CD4-positive, alpha-beta memory T cell (primary cell): ENCODE data around the gene MMP17. TPM values are rescaled to one million over a fixed set of nuclear protein-coding genes. Genes with fewer than 3 reads are reported as not detected.

Source experiments
- CTCF ChIA-PET: fragments of 350-600 bp; sonication (Branson Sonifier 250); formaldehyde crosslinking; loops from one replicate; lab custom pipeline; 2021; ENCODE audit warnings: inconsistent platforms; ENCODE audit not compliant: partially characterized antibody; lab: Charles Lee
- POLR2A ChIA-PET: fragments of 350-600 bp; sonication (Branson Sonifier 250); formaldehyde crosslinking; loops from one replicate; lab custom pipeline; 2021; ENCODE audit not compliant: partially characterized antibody; lab: Charles Lee
- DNase-seq, 5 donors: peaks; one replicate each; pipeline versions ENCODE4 v3.0.0 to v3.0.0-alpha.2; 2020 to 2022; ENCODE audit warnings: mixed read lengths in 1 of 5
- H3K27ac ChIP-seq: one replicate; pipeline ENCODE4 v1.7.0; 2013; ENCODE audit warnings: low read depth, low read length
- H3K27me3 ChIP-seq: 2 replicates; pipeline ENCODE4 v1.7.0; 2013; ENCODE audit warnings: mild to moderate bottlenecking, low read length, moderate library complexity; ENCODE audit not compliant: insufficient read depth
- H3K36me3 ChIP-seq: 2 replicates; pipeline ENCODE4 v1.7.0; 2013; ENCODE audit warnings: mild to moderate bottlenecking, low read length, moderate library complexity; ENCODE audit not compliant: insufficient read depth
- H3K4me1 ChIP-seq: 2 replicates; pipeline ENCODE4 v1.7.0; 2013; ENCODE audit warnings: mild to moderate bottlenecking, low read length, moderate library complexity; ENCODE audit not compliant: insufficient read depth
- H3K4me3 ChIP-seq, 2 donors: one replicate each; pipeline ENCODE4 v1.7.0; 2013; ENCODE audit warnings: low read length in 2 of 2, mild to moderate bottlenecking in 1 of 2
- H3K9me3 ChIP-seq, 2 donors: one replicate each; pipeline ENCODE4 v1.7.0; 2013; ENCODE audit warnings: low read length in 2 of 2, control low read depth in 1 of 2; ENCODE audit not compliant: control insufficient read depth in 1 of 2
- H3K27ac Mint-ChIP-seq, 7 donors: one replicate each; pipeline ENCODE4 v1.8.0; 2020 to 2021; ENCODE audit warnings: mixed read lengths in 7 of 7, mild to moderate bottlenecking in 6 of 7, inconsistent platforms in 3 of 7, moderate library complexity in 3 of 7
- H3K27me3 Mint-ChIP-seq, 2 donors: one replicate each; pipeline ENCODE4 v1.8.0; 2020 to 2021; ENCODE audit warnings: mixed read lengths in 2 of 2
- H3K36me3 Mint-ChIP-seq, 2 donors: one replicate each; pipeline ENCODE4 v1.8.0; 2020 to 2021; ENCODE audit warnings: mixed read lengths in 2 of 2, inconsistent platforms in 1 of 2, mild to moderate bottlenecking in 1 of 2
- H3K4me1 Mint-ChIP-seq, 4 donors: one replicate each; pipeline ENCODE4 v1.8.0; 2020 to 2021; ENCODE audit warnings: mixed read lengths in 4 of 4, mild to moderate bottlenecking in 1 of 4
- H3K4me3 Mint-ChIP-seq, 8 donors: one replicate each; pipeline ENCODE4 v1.8.0; 2020 to 2021; ENCODE audit warnings: mixed read lengths in 8 of 8, mild to moderate bottlenecking in 7 of 8, moderate library complexity in 6 of 8, inconsistent platforms in 3 of 8
- H3K9me3 Mint-ChIP-seq, 8 donors: one replicate each; pipeline ENCODE4 v1.8.0; 2020 to 2021; ENCODE audit warnings: mixed read lengths in 8 of 8, mild to moderate bottlenecking in 5 of 8, inconsistent platforms in 3 of 8, moderate library complexity in 1 of 8
- intact Hi-C: fragments of 100-400 bp; cut with micrococcal nuclease; formaldehyde crosslinking; loops from one replicate; pipeline ENCODE4 v1.15.1; 2023
- polyA plus RNA-seq, 2 donors: library from polyadenylated mRNA; unstranded; fragments of 300-500 nt; fragmentation: Illumina TruSeq; gene quantifications; one replicate each; pipeline ENCODE4 v1.2.3, GENCODE V29; 2021
- total RNA-seq, 2 experiments: library from RNA; stranded (reverse); gene quantifications; one replicate each; pipeline ENCODE4 v1.2.3, GENCODE V29; 2021

The MMP17 gene
- total RNA-seq (under 1 TPM; 0.32 to 0.94 TPM), polyA plus RNA-seq (not detected)

GRCh38 chr12:131827961-131828534 is at the start of gene MMP17:
TSS of gene MMP17 (plus strand) at chr12:131828393. CDS start at chr12:131828495, 102 bp downstream.
- Mint-ChIP-seq H3K27ac (no peak within 1 kb of the TSS), H3K9me3 (no peaks in the 10 kb centered on the region), H3K4me1 (peaks cover 2 to 13% (median 12%) of the 10 kb centered on the region in 4 donors), H3K27me3 (peaks cover 39 to 45% of the 10 kb centered on the region in 2 donors), H3K4me3 (peak within 1 kb of the TSS; percentile 47 to 81 (median 64)), H3K36me3 (no peaks in the 10 kb centered on the region)
- H3K27ac ChIP-seq = no peak within 1 kb of the TSS
- intact Hi-C loops = no loop called here
- peak in 3 of 5 donors; percentile 24 to 30 (median 26) for DNase-seq
- H3K9me3 ChIP-seq = no peaks in the 10 kb centered on the region
- no peaks in the 10 kb centered on the region for H3K36me3 ChIP-seq
- POLR2A ChIA-PET = no interaction called here
- CTCF ChIA-PET = no interaction called here
- H3K27me3 ChIP-seq = peaks cover 28% of the 10 kb centered on the region
- H3K4me3 ChIP-seq = no peak within 1 kb of the TSS
- H3K4me1 ChIP-seq = peaks cover 22% of the 10 kb centered on the region

GRCh38 chr12:131779027-131779426 is 49.2 kb upstream of the MMP17 start:
- H3K36me3 ChIP-seq = peaks cover 29% of the 10 kb centered on the region
- H3K9me3 Mint-ChIP-seq = no peaks in the 10 kb centered on the region

GRCh38 chr12:131782061-131782460 is 46.1 kb upstream of the MMP17 start:
- H3K27ac ChIP-seq = no peak overlapping the region
- Mint-ChIP-seq H3K4me1 (peaks cover 0 to 3% (median 0%) of the 10 kb centered on the region in 4 donors), H3K9me3 (peaks cover 0 to 3% (median 0%) of the 10 kb centered on the region in 8 donors), H3K27ac (peak overlapping the region in 2 of 7 donors; percentile 41 to 56), H3K4me3 (no peak overlapping the region), H3K36me3 (peaks cover 37 to 68% of the 10 kb centered on the region in 2 donors), H3K27me3 (no peaks in the 10 kb centered on the region)
- no peaks in the 10 kb centered on the region for H3K4me1 ChIP-seq
- intact Hi-C loops = no loop called here
- no peak overlapping the region for H3K4me3 ChIP-seq
- no peak for DNase-seq
- CTCF ChIA-PET = no interaction called here
- H3K9me3 ChIP-seq = no peaks in the 10 kb centered on the region
- peaks cover 35% of the 10 kb centered on the region for H3K36me3 ChIP-seq
- POLR2A ChIA-PET = no interaction called here
- H3K27me3 ChIP-seq = no peaks in the 10 kb centered on the region

More at GRCh38 chr12:131779027-131779426, 49.2 kb upstream of the MMP17 start:
- H3K4me1 Mint-ChIP-seq = peaks cover 10 to 23% (median 16%) of the 10 kb centered on the region in 4 donors
- CTCF ChIA-PET = no interaction called here
- peaks cover 30 to 66% of the 10 kb centered on the region in 2 donors for H3K36me3 Mint-ChIP-seq
- POLR2A ChIA-PET = no interaction called here
- Histone ChIP-seq H3K4me1 (peaks cover 9% of the 10 kb centered on the region), H3K27me3 (no peaks in the 10 kb centered on the region), H3K4me3 (no peak overlapping the region), H3K9me3 (no peaks in the 10 kb centered on the region), H3K27ac (no peak overlapping the region)
- H3K27me3 Mint-ChIP-seq = no peaks in the 10 kb centered on the region
- DNase-seq = no peak
- H3K27ac Mint-ChIP-seq = peak overlapping the region in 1 of 7 donors; percentile 0
- intact Hi-C loops = no loop called here
- no peak overlapping the region for H3K4me3 Mint-ChIP-seq

- Mint-ChIP-seq H3K4me3 (no peak overlapping the region), H3K27me3 (no peaks in the 10 kb centered on the region), H3K27ac (no peak overlapping the region), H3K4me1 (no peaks in the 10 kb centered on the region), H3K9me3 (peaks cover 0 to 3% (median 0%) of the 10 kb centered on the region in 8 donors), H3K36me3 (peaks cover 34 to 64% of the 10 kb centered on the region in 2 donors)
- peaks cover 32% of the 10 kb centered on the region for H3K36me3 ChIP-seq
- no peak overlapping the region for H3K4me3 ChIP-seq
- H3K27ac ChIP-seq = no peak overlapping the region
- CTCF ChIA-PET = no interaction called here
- no peaks in the 10 kb centered on the region for H3K9me3 ChIP-seq
- POLR2A ChIA-PET = no interaction called here
- DNase-seq = no peak
- H3K4me1 ChIP-seq = no peaks in the 10 kb centered on the region
- no peaks in the 10 kb centered on the region for H3K27me3 ChIP-seq
- intact Hi-C loops = no loop called here
These were observed 44.2 kb upstream of the MMP17 start for GRCh38 chr12:131783915-131784541.

- Histone ChIP-seq H3K36me3 (peaks cover 36% of the 10 kb centered on the region), H3K4me3 (no peak overlapping the region), H3K27me3 (no peaks in the 10 kb centered on the region), H3K9me3 (no peaks in the 10 kb centered on the region), H3K27ac (no peak overlapping the region), H3K4me1 (no peaks in the 10 kb centered on the region)
- ChIA-PET POLR2A (no interaction called here), CTCF (no interaction called here)
- no peak for DNase-seq
- peak overlapping the region in 2 of 7 donors; percentile 37 to 38 for H3K27ac Mint-ChIP-seq
- peaks cover 0 to 3% (median 0%) of the 10 kb centered on the region in 8 donors for H3K9me3 Mint-ChIP-seq
- no peaks in the 10 kb centered on the region for H3K4me1 Mint-ChIP-seq
- intact Hi-C loops = no loop called here
- no peak overlapping the region for H3K4me3 Mint-ChIP-seq
- peaks cover 37 to 69% of the 10 kb centered on the region in 2 donors for H3K36me3 Mint-ChIP-seq
- no peaks in the 10 kb centered on the region for H3K27me3 Mint-ChIP-seq
These were observed 43.1 kb upstream of the MMP17 start for GRCh38 chr12:131784909-131785762.

GRCh38 chr12:131785763-131786330 is 42.3 kb upstream of the MMP17 start:
- peaks cover 39% of the 10 kb centered on the region for H3K36me3 ChIP-seq
- Mint-ChIP-seq H3K9me3 (peaks cover 0 to 3% (median 0%) of the 10 kb centered on the region in 8 donors), H3K36me3 (peaks cover 44 to 69% of the 10 kb centered on the region in 2 donors)

More at GRCh38 chr12:131785763-131786330, 42.3 kb upstream of the MMP17 start:
- Histone ChIP-seq H3K4me3 (no peak overlapping the region), H3K9me3 (no peaks in the 10 kb centered on the region), H3K4me1 (no peaks in the 10 kb centered on the region), H3K27ac (no peak overlapping the region), H3K27me3 (no peaks in the 10 kb centered on the region)
- Mint-ChIP-seq H3K4me1 (peaks cover 0 to 1% (median 0%) of the 10 kb centered on the region in 4 donors), H3K27me3 (no peaks in the 10 kb centered on the region), H3K27ac (peak overlapping the region in 2 of 7 donors; percentile 61 to 73), H3K4me3 (no peak overlapping the region)
- no peak for DNase-seq
- intact Hi-C loops = no loop called here
- CTCF ChIA-PET = no interaction called here
- POLR2A ChIA-PET = no interaction called here
